Measurements from ENCODE around the gene STIL.
"Not testable (repeated sequence)": the region's sequence is repeated elsewhere in the genome, so short reads cannot be mapped to it uniquely, and the experiment has no call there.

Gene STIL

DNA sequence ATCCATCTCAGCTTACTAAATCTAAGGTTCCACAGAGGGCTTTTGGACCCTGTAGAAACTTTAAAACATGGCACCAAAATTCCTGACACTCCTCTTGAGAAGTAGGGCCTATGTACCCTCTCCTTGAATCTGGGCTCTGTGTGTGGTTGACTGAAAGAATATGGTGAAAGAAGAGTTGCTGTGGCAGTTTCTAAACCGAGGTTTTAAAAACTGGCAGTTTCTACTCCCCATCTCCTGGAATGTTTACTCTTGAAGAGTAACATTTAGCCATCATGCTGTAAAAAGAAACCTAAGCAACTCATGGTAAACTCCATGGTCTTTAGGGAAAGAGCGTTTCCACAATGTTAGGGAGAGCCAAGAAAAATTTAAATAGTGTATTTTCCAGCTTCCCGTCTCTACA, 15.0 kb upstream of the STIL start:
- Histone ChIP-seq H3K27ac (no peak overlapping the region), H3K9me3 (ENCODE audit: severe bottlenecking) (no peaks in the 10 kb centered on the region), H3K4me3 (ENCODE audit: low read depth, low read length) (no peak overlapping the region), H3K36me3 (no peaks in the 10 kb centered on the region), H3K27me3 (ENCODE audit: insufficient read depth, low read depth, severe bottlenecking) (no peaks in the 10 kb centered on the region)
- no peak for TF ChIP-seq CTCF (IDR thresholded peaks at IDR 0.05; ENCODE audit: low read depth, low read length)
- no peak for DNase-seq

DNA sequence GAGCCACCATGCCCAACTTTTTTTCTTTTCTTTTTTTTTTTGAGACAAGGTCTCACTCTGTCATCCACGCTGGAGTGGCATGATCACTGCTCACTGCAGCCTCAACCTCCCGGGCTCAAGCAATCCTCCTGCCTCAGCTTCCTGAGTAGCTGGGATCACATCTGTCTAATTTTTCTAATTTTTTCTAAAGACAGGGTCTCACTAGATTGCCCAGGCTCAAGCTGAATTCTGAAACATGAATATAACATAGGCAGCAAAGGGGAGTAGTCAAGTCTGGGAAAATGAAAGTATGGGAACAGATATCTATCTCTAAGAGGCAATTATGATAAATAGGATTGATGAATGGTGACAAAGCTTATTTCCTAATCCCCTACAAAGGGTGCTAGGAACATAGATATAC, 12.3 kb upstream of the STIL start:
- Histone ChIP-seq H3K4me3 (ENCODE audit: low read depth, low read length) (no peak overlapping the region), H3K9me3 (ENCODE audit: severe bottlenecking) (no peaks in the 10 kb centered on the region), H3K36me3 (no peaks in the 10 kb centered on the region), H3K27me3 (ENCODE audit: insufficient read depth, low read depth, severe bottlenecking) (no peaks in the 10 kb centered on the region), H3K27ac (no peak overlapping the region)
- no peak for TF ChIP-seq CTCF (IDR thresholded peaks at IDR 0.05; ENCODE audit: low read depth, low read length)
- DNase-seq: no peak

DNA sequence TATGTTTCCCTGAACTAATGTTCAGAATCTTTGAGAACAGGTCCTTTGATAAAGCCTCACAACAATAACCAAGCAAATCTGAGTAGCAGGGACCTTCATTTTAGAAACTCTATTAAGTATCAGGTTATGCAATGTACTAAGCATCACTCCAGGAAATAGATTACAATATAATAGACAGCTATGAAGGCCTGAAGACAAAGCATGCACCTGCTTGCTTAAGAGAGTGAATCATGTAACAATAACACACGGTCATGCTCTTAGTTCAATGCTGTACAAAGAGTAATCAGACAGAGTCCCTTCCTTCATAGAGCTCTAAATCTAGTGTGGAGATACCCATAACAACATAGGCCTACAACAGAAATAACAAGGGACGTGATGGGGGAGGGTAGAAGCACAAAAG, 11.6 kb upstream of the STIL start:
- no peak for DNase-seq
- Histone ChIP-seq H3K4me3 (ENCODE audit: low read depth, low read length) (no peak overlapping the region), H3K36me3 (no peaks in the 10 kb centered on the region), H3K9me3 (ENCODE audit: severe bottlenecking) (no peaks in the 10 kb centered on the region), H3K27me3 (ENCODE audit: insufficient read depth, low read depth, severe bottlenecking) (no peaks in the 10 kb centered on the region), H3K27ac (no peak overlapping the region)
- no peak for TF ChIP-seq CTCF (IDR thresholded peaks at IDR 0.05; ENCODE audit: low read depth, low read length)

- no peak overlapping the region for H3K27ac ChIP-seq
These were observed 10.7 kb upstream of the STIL start for GRCh38 chr1:47324682-47325081.

GRCh38 chr1:47323599-47324031, 9.7 kb upstream of the STIL start:
- no peak for TF ChIP-seq CTCF (IDR thresholded peaks at IDR 0.05; ENCODE audit: low read depth, low read length)
- no peaks in the 10 kb centered on the region for H3K27me3 ChIP-seq (ENCODE audit: insufficient read depth, low read depth, severe bottlenecking)
- DNase-seq: no peak

More at GRCh38 chr1:47324682-47325081, 10.7 kb upstream of the STIL start:
- no peaks in the 10 kb centered on the region for H3K27me3 ChIP-seq (ENCODE audit: insufficient read depth, low read depth, severe bottlenecking)
- H3K36me3 ChIP-seq: no peaks in the 10 kb centered on the region
- H3K9me3 ChIP-seq (ENCODE audit: severe bottlenecking): no peaks in the 10 kb centered on the region
- no peak overlapping the region for H3K4me3 ChIP-seq (ENCODE audit: low read depth, low read length)
- no peak for DNase-seq
- TF ChIP-seq CTCF (IDR thresholded peaks at IDR 0.05; ENCODE audit: low read depth, low read length): no peak

GRCh38 chr1:47319968-47320367, 6.0 kb upstream of the STIL start:
- not testable (repeated sequence) for H3K27ac ChIP-seq; DNase-seq; H3K9me3 ChIP-seq (ENCODE audit: severe bottlenecking); H3K27me3 ChIP-seq (ENCODE audit: insufficient read depth, low read depth, severe bottlenecking); H3K36me3 ChIP-seq; H3K4me3 ChIP-seq (ENCODE audit: low read depth, low read length)

More at GRCh38 chr1:47323599-47324031, 9.7 kb upstream of the STIL start:
- Histone ChIP-seq H3K36me3 (no peaks in the 10 kb centered on the region), H3K9me3 (ENCODE audit: severe bottlenecking) (no peaks in the 10 kb centered on the region), H3K27ac (peak overlapping the region; percentile 67), H3K4me3 (ENCODE audit: low read depth, low read length) (no peak overlapping the region)
